ENCODE results near the gene SEMA4A.
A peak's percentile ranks its signal among the peaks of the same experiment; 100 is the strongest.

Gene SEMA4A

GRCh38 chr1:156149374-156150332, 3.7 kb upstream of the SEMA4A start:
- Mint-ChIP-seq H3K9me3 (no peaks in the 10 kb centered on the region), H3K4me1 (peaks cover 26% of the 10 kb centered on the region), H3K27ac (ENCODE audit: low read depth) (peak overlapping the region; percentile 22), H3K4me3 (no peak overlapping the region), H3K27me3 (no peaks in the 10 kb centered on the region), H3K36me3 (ENCODE audit: insufficient read depth) (peaks cover 9% of the 10 kb centered on the region)
- no peak for DNase-seq (ENCODE audit: low spot score in 2 of 2)
- no peak for ATAC-seq (replicated peaks; ENCODE audit: extremely low read depth, poor library complexity, severe bottlenecking)

GRCh38 chr1:156150333-156151011, 2.9 kb upstream of the SEMA4A start:
- no peaks in the 10 kb centered on the region for H3K9me3 Mint-ChIP-seq
- peak overlapping the region; percentile 22 for H3K27ac Mint-ChIP-seq (ENCODE audit: low read depth)
- no peak overlapping the region for H3K4me3 Mint-ChIP-seq
- peaks cover 32% of the 10 kb centered on the region for H3K4me1 Mint-ChIP-seq
- DNase-seq (ENCODE audit: low spot score in 2 of 2): no peak
- ATAC-seq (replicated peaks; ENCODE audit: extremely low read depth, poor library complexity, severe bottlenecking): no peak
- H3K36me3 Mint-ChIP-seq (ENCODE audit: insufficient read depth): peaks cover 7% of the 10 kb centered on the region
- H3K27me3 Mint-ChIP-seq: no peaks in the 10 kb centered on the region

DNA sequence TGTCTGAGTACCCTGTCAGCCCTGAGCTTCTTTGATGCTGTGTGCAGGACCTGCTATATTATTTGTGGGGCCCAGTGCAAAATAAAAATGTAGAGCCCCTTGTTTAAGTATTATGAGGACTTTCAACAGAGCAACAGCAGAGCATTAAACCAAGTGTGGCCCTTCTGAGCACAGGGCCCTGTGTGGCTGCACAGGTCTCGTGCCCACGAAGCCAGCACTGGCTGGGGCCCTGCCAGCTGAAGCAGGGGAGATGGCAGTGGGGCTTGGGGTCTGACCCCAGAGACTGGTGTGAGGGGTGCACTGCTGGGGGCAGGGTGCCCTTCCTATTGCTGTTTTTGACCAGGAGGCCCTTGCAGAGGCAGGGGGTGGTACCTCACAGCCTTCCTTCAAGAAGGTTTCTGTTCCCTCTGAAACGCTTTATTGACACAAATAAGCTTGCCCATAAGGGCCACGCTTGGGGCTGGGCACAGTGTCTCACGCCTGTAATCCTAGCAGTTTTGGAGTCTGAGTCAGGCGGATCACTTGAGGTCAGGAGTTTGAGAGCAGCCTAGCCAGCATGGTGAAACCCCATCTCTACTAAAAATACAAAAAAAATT, 2.2 kb upstream of the SEMA4A start:
- no peak overlapping the region for H3K4me3 Mint-ChIP-seq
- no peaks in the 10 kb centered on the region for H3K27me3 Mint-ChIP-seq
- DNase-seq (ENCODE audit: low spot score in 2 of 2) (no peak), ATAC-seq (replicated peaks; ENCODE audit: extremely low read depth, poor library complexity, severe bottlenecking) (no peak)
- H3K27ac Mint-ChIP-seq (ENCODE audit: low read depth): no peak overlapping the region
- peaks cover 33% of the 10 kb centered on the region for H3K4me1 Mint-ChIP-seq
- H3K36me3 Mint-ChIP-seq (ENCODE audit: insufficient read depth): peaks cover 7% of the 10 kb centered on the region
- H3K9me3 Mint-ChIP-seq: no peaks in the 10 kb centered on the region

DNA sequence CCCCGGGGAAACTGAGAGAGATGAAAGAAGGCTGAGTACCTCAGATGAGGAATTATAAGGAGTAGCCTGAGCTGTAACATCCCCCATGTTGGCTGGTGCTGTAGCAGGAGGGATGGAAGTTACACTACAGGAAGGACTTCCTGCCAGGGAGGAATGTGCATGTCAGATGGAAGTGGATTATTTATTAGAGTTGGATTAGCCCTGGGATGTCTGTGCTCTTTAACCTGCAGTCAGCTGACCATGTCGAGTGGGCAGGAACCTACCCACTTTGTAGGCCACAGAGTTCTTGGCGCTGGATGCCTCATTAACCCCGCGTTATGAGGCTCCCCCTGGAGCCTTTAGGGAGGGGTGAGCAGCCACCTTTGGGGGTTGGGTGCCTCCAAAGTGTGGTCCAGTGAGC, 757 bp upstream of the SEMA4A start:
- peaks cover 42% of the 10 kb centered on the region for H3K4me1 Mint-ChIP-seq
- no peak overlapping the region for H3K4me3 Mint-ChIP-seq
- H3K36me3 Mint-ChIP-seq (ENCODE audit: insufficient read depth): peaks cover 8% of the 10 kb centered on the region
- peak overlapping the region; percentile 62 for H3K27ac Mint-ChIP-seq (ENCODE audit: low read depth)
- no peaks in the 10 kb centered on the region for H3K9me3 Mint-ChIP-seq
- DNase-seq (ENCODE audit: low spot score in 2 of 2): no peak
- ATAC-seq (replicated peaks; ENCODE audit: extremely low read depth, poor library complexity, severe bottlenecking): no peak
- no peaks in the 10 kb centered on the region for H3K27me3 Mint-ChIP-seq

DNA sequence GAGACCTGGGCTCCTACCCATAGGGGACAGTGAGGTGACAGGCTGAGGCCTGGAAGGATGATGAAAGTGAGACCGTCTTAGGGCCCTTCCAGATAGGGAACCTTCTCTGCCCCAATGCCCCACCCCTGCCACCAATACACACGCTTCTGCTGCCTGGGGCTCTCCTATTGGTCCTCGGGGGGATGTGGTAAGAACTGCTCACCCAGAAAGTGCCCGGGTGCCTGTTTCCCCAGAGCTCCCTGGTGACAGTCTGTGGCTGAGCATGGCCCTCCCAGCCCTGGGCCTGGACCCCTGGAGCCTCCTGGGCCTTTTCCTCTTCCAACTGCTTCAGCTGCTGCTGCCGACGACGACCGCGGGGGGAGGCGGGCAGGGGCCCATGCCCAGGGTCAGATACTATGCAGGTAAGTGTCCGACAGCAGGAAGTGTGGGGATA, 948 bp downstream of the SEMA4A start:
- peaks cover 21% of the 10 kb centered on the region for H3K36me3 Mint-ChIP-seq (ENCODE audit: insufficient read depth)
- peak; percentile 86 for ATAC-seq (replicated peaks; ENCODE audit: extremely low read depth, poor library complexity, severe bottlenecking)
- peak overlapping the region; percentile 80 for H3K4me3 Mint-ChIP-seq
- peak in 1 of 2 donors; percentile 47 for DNase-seq (ENCODE audit: low spot score in 2 of 2)
- peak overlapping the region; percentile 81 for H3K27ac Mint-ChIP-seq (ENCODE audit: low read depth)
- peaks cover 46% of the 10 kb centered on the region for H3K4me1 Mint-ChIP-seq
- H3K9me3 Mint-ChIP-seq: no peaks in the 10 kb centered on the region
- no peaks in the 10 kb centered on the region for H3K27me3 Mint-ChIP-seq

- ATAC-seq (replicated peaks; ENCODE audit: extremely low read depth, poor library complexity, severe bottlenecking) (no peak), DNase-seq (ENCODE audit: low spot score in 2 of 2) (no peak)
- Mint-ChIP-seq H3K27ac (ENCODE audit: low read depth) (peak overlapping the region; percentile 81), H3K27me3 (no peaks in the 10 kb centered on the region), H3K36me3 (ENCODE audit: insufficient read depth) (peaks cover 25% of the 10 kb centered on the region), H3K4me1 (peaks cover 52% of the 10 kb centered on the region), H3K9me3 (no peaks in the 10 kb centered on the region), H3K4me3 (peak overlapping the region; percentile 80)
Observed at GRCh38 chr1:156155756-156156510, 2.5 kb downstream of the SEMA4A start.

GRCh38 chr1:156157506-156157905, 4.1 kb downstream of the SEMA4A start:
- Mint-ChIP-seq H3K4me3 (peak overlapping the region; percentile 80), H3K27me3 (no peaks in the 10 kb centered on the region), H3K9me3 (no peaks in the 10 kb centered on the region), H3K4me1 (peaks cover 46% of the 10 kb centered on the region), H3K36me3 (ENCODE audit: insufficient read depth) (peaks cover 30% of the 10 kb centered on the region), H3K27ac (ENCODE audit: low read depth) (peak overlapping the region; percentile 84)
- ATAC-seq (replicated peaks; ENCODE audit: extremely low read depth, poor library complexity, severe bottlenecking) (peak; percentile 55), DNase-seq (ENCODE audit: low spot score in 2 of 2) (no peak)

DNA sequence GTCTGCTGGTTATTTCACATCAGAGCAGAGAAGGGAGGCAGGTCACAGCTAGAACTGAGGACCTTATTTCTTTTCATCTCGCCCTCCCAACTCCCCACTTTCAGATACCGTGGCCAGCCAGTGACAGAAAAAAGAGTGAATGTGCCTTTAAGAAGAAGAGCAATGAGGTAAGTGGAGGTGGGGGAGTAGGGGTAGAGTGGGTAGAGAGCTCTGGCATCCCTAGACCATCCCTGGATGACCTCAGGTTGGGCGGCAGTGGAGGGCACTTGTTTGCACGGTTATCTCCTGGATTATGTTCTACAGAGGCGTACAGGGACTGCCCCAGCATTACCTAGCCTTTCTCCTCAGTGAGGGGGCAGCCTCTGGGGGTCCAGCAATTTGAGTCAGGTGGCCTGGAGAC, 4.6 kb downstream of the SEMA4A start:
- H3K36me3 Mint-ChIP-seq (ENCODE audit: insufficient read depth): peaks cover 30% of the 10 kb centered on the region
- H3K9me3 Mint-ChIP-seq: no peaks in the 10 kb centered on the region
- ATAC-seq (replicated peaks; ENCODE audit: extremely low read depth, poor library complexity, severe bottlenecking) (no peak), DNase-seq (ENCODE audit: low spot score in 2 of 2) (no peak)
- no peaks in the 10 kb centered on the region for H3K27me3 Mint-ChIP-seq
- peaks cover 44% of the 10 kb centered on the region for H3K4me1 Mint-ChIP-seq
- peak overlapping the region; percentile 80 for H3K4me3 Mint-ChIP-seq
- H3K27ac Mint-ChIP-seq (ENCODE audit: low read depth): peak overlapping the region; percentile 84

DNA sequence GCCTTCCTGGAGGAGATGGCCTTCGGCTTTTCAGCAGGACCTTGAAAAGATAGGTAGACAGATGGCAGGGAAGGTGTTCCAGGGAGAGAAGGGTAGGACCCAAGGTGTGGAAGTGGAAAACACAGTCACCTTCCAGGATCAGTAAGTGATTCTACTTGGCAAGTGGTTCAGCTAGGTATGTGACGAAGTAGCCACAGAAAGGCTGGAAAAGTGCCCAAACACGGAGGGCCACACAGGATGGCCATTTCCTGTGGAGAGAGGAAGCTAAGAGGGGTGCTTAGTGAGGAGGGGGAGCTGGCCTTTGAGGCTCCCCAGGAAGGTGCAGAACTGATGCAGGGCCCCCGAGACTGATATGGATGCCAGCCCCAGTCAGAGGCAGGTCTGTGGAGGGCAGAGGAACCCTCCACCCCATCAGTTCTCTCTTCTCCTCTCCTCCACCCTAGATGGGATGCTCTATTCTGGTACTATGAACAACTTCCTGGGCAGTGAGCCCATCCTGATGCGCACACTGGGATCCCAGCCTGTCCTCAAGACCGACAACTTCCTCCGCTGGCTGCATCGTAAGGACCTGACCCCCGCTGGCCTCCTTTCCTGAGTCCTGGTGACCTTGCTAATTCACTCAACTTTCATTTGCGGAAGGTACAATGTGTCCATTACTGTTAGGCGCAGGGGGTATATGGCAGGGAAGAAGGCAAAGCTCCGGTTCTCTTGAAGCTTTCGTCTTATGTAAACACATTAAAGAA, 6.8 kb downstream of the SEMA4A start:
- ATAC-seq (replicated peaks; ENCODE audit: extremely low read depth, poor library complexity, severe bottlenecking): no peak
- peaks cover 29% of the 10 kb centered on the region for H3K4me1 Mint-ChIP-seq
- peak overlapping the region; percentile 58 for H3K27ac Mint-ChIP-seq (ENCODE audit: low read depth)

DNA sequence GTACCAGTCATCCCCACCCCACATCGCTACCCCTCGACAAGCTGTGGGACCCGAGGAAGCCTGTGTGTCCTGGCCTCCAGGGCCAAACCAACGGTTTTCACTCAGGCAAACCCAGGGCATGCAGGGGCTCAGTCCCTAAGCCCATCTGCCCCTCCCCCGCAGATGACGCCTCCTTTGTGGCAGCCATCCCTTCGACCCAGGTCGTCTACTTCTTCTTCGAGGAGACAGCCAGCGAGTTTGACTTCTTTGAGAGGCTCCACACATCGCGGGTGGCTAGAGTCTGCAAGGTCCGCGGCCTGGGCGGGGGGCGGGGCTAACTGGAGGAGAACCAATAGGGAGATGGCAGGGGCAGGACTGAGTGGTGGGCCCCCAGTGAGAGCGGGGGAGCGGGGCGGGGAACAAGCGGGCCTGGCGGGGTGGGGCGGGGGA, 7.4 kb downstream of the SEMA4A start:
- H3K4me1 Mint-ChIP-seq: peaks cover 26% of the 10 kb centered on the region
- no peaks in the 10 kb centered on the region for H3K27me3 Mint-ChIP-seq
- ATAC-seq (replicated peaks; ENCODE audit: extremely low read depth, poor library complexity, severe bottlenecking) (peak; percentile 39), DNase-seq (ENCODE audit: low spot score in 2 of 2) (no peak)
- no peak overlapping the region for H3K27ac Mint-ChIP-seq (ENCODE audit: low read depth)
- H3K36me3 Mint-ChIP-seq (ENCODE audit: insufficient read depth): peaks cover 42% of the 10 kb centered on the region
- no peaks in the 10 kb centered on the region for H3K9me3 Mint-ChIP-seq
- peak overlapping the region; percentile 79 for H3K4me3 Mint-ChIP-seq

More for the DNA sequence above, 6.8 kb downstream of the SEMA4A start:
- no peaks in the 10 kb centered on the region for H3K9me3 Mint-ChIP-seq
- DNase-seq (ENCODE audit: low spot score in 2 of 2): no peak
- H3K4me3 Mint-ChIP-seq: peak overlapping the region; percentile 79
- H3K27me3 Mint-ChIP-seq: no peaks in the 10 kb centered on the region
- peaks cover 36% of the 10 kb centered on the region for H3K36me3 Mint-ChIP-seq (ENCODE audit: insufficient read depth)

DNA sequence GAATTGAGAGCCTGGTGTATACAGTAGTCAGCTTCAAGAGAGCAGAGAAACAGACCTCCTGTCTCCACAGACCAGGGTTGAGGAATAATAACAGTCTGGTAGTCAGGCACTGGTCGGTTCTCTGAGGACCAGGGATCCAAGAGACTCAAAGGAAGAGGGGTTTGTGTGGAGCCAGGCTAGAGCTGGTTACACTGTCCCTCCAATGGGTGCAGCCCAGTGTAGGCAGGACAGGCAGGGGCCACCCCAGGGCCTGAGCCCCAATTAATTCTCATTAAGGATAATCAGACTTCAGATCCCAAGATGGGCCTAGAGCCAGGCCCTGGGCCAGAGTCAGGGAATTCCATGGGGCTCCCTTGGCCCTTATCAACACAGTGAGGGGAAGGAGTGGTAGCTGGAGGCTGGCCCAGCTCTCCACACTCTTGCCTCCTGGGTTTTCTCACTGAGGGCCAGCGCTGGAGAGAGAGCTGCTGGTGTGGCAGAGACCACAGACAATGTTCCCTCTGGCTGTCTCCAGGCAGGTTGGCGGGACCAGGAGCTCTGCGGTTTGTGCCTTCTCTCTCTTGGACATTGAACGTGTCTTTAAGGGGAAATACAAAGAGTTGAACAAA, 9.1 kb downstream of the SEMA4A start:
- H3K27me3 Mint-ChIP-seq: no peaks in the 10 kb centered on the region
- H3K27ac Mint-ChIP-seq (ENCODE audit: low read depth): no peak overlapping the region
- no peak overlapping the region for H3K4me3 Mint-ChIP-seq
- no peak for DNase-seq (ENCODE audit: low spot score in 2 of 2)
- H3K36me3 Mint-ChIP-seq (ENCODE audit: insufficient read depth): peaks cover 40% of the 10 kb centered on the region
- peaks cover 11% of the 10 kb centered on the region for H3K4me1 Mint-ChIP-seq
- no peak for ATAC-seq (replicated peaks; ENCODE audit: extremely low read depth, poor library complexity, severe bottlenecking)
- H3K9me3 Mint-ChIP-seq: no peaks in the 10 kb centered on the region
